Breast epithelium (tissue), 4 donors: ENCODE measurements around the gene HMHB1. TPM values are rescaled to one million over a fixed set of nuclear protein-coding genes. Genes with fewer than 3 reads are reported as not detected.
"Not testable (repeated sequence)": the region's sequence is repeated elsewhere in the genome, so short reads cannot be mapped to it uniquely, and the experiment has no call there.

Source experiments
- DNase-seq, 2 donors: peaks; one replicate each; pipeline ENCODE4 v3.0.0-alpha.2; 2019; ENCODE audit warnings: low spot score in 2 of 2
- H3K27ac ChIP-seq, 2 donors: fragments of 200-600 bp; sonication (generic) in 1 of 2; one replicate each; pipeline ENCODE4 v1.5.1; 2016 to 2019; ENCODE audit warnings: mild to moderate bottlenecking in 1 of 2
- H3K27me3 ChIP-seq, 2 donors: fragments of 200-600 bp; sonication (generic) in 1 of 2; one replicate each; pipeline versions ENCODE4 v1.5.1 to v1.6.0; 2017 to 2019; ENCODE audit warnings: control low read depth in 1 of 2, mild to moderate bottlenecking in 1 of 2
- H3K36me3 ChIP-seq: fragments of 200-600 bp; one replicate; pipeline ENCODE4 v1.5.1; 2019
- H3K4me1 ChIP-seq, 2 donors: fragments of 200-600 bp; sonication (generic); one replicate each; pipeline ENCODE4 v1.5.1; 2016 to 2019; ENCODE audit warnings: control low read depth in 1 of 2
- H3K4me3 ChIP-seq, 3 donors: fragments of 200-600 bp; sonication (generic); 1 replicate in 2 of 3; 2 replicates in 1 of 3; pipeline ENCODE4 v1.5.1; 2016 to 2019; ENCODE audit warnings: mild to moderate bottlenecking in 3 of 3, moderate library complexity in 2 of 3
- H3K9me3 ChIP-seq, 2 donors: fragments of 200-600 bp; sonication (generic) in 1 of 2; one replicate each; pipeline ENCODE4 v1.5.1; 2016 to 2019; ENCODE audit warnings: control low read depth in 1 of 2
- POLR2A ChIP-seq: fragments of 450-650 bp; IDR thresholded peaks from one replicate; pipeline ENCODE4 v1.6.1; 2016; ENCODE audit warnings: antibody characterized with exemption, mild to moderate bottlenecking, moderate library complexity
- POLR2AphosphoS5 ChIP-seq, 3 donors: sonication (generic); formaldehyde crosslinking; IDR thresholded peaks; one replicate each; pipeline ENCODE4 v1.6.1; 2017; ENCODE audit warnings: antibody characterized with exemption in 3 of 3
- intact Hi-C: fragments of 100-400 bp; cut with DNase I; formaldehyde crosslinking; loops from one replicate; pipeline ENCODE4 v1.15.1; 2023; ENCODE audit warnings: low total_unique reads
- total RNA-seq, 3 donors: library from RNA; depleted of rRNA; stranded (reverse); fragments of >200 nt; gene quantifications; one replicate each; pipeline ENCODE4 v1.1.0, GENCODE V29; 2016
- TF ChIP-seq, protein P1 (sequence below), 3 donors: fragments of 450-650 bp; IDR thresholded peaks; one replicate each; pipeline ENCODE4 v1.5.1; 2016 to 2017; ENCODE audit warnings: antibody characterized with exemption in 3 of 3, mild to moderate bottlenecking in 3 of 3, moderate library complexity in 3 of 3

HMHB1 gene
- total RNA-seq, 3 donors from 2014 or later, result not detected

DNA sequence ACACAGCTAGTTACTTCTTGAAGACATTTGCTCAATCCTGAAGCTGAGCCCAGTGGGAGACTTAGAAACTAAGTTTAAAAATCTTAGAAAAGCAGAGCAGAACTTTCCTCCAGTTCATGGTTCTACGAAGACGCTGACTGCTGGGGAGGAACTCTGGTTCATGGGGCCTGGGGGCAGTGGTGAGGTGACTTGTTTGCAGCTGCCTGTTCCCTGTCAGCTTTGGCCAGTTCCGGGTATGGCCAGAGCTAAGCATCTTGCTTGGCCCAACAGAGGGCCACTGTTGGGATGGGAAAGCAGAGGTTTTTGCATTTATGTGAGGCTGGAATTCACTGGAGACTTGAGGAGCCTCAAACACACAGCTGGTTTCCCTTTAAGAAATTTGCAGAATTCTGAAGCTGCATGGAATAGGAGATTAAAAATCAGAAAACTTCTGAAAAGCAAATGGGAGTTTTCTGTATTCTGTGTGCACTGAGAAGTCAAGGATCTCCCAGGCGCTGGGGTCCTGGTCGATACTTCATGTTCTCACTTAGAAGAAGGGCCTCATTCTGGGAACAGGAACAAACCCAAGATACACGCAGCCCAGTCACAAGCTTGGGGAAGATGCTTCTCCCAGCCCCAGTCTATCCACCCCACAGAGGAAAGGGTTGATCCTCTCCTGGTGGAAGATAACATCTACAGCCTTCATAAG is 10.6 kb upstream of the HMHB1 start:
- Histone ChIP-seq H3K9me3 (no peaks in the 10 kb centered on the region), H3K36me3 (no peaks in the 10 kb centered on the region), H3K4me3 (no peak overlapping the region), H3K27me3 (no peaks in the 10 kb centered on the region), H3K4me1 (no peaks in the 10 kb centered on the region), H3K27ac (no peak overlapping the region)
- TF ChIP-seq, protein P1, sequence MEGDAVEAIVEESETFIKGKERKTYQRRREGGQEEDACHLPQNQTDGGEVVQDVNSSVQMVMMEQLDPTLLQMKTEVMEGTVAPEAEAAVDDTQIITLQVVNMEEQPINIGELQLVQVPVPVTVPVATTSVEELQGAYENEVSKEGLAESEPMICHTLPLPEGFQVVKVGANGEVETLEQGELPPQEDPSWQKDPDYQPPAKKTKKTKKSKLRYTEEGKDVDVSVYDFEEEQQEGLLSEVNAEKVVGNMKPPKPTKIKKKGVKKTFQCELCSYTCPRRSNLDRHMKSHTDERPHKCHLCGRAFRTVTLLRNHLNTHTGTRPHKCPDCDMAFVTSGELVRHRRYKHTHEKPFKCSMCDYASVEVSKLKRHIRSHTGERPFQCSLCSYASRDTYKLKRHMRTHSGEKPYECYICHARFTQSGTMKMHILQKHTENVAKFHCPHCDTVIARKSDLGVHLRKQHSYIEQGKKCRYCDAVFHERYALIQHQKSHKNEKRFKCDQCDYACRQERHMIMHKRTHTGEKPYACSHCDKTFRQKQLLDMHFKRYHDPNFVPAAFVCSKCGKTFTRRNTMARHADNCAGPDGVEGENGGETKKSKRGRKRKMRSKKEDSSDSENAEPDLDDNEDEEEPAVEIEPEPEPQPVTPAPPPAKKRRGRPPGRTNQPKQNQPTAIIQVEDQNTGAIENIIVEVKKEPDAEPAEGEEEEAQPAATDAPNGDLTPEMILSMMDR (IDR thresholded peaks at IDR 0.05), result no peak
- TF ChIP-seq POLR2AphosphoS5 (IDR thresholded peaks at IDR 0.05) (no peak), POLR2A (no peak)
- intact Hi-C loops, result no loop called here
- no peak for DNase-seq

DNA sequence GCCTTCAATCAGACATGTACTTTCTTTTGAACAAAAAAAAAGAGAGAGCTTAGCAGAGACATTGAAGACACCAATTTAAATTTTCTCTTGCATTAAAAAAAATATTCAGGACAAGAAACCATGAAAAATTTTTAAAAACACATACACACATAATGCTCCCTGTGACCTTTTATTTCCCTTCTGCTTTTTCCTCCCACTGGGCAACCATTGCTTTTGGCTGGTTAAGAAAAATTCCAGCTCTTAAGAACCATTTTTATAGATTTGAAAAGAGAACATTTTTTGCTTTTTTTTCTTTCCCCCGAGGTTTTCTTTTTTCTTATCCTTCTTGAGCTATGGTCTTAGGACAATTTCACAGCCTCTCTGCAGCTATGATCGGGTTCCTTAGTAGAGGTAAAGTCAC is 6.1 kb upstream of the HMHB1 start:
- Histone ChIP-seq H3K4me1 (no peaks in the 10 kb centered on the region), H3K36me3 (no peaks in the 10 kb centered on the region), H3K4me3 (no peak overlapping the region), H3K9me3 (no peaks in the 10 kb centered on the region), H3K27me3 (no peaks in the 10 kb centered on the region), H3K27ac (no peak overlapping the region)
- no peak for DNase-seq
- TF ChIP-seq POLR2AphosphoS5 (IDR thresholded peaks at IDR 0.05) (no peak), POLR2A (no peak)
- TF ChIP-seq, protein P1 (IDR thresholded peaks at IDR 0.05), result no peak
- intact Hi-C loops, result no loop called here

DNA sequence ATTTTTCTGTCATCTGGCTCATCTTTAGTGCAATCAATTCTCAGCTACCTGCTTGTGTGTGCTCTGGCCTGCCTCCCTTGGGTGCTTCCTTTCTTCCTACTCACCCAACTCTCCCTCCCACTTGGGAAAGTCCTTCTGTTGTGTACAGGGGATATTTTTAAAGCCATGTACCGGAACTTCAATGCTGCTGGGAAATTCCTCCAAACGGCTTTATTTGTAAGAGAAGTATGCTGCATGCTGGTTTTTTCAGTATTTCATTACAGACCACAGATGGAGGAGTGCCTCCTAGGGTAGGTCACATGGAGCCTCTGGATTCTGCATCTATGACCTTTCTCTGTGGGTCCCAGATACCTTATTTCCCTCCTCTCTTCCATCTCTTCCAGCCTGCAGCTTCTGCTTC is 5.4 kb upstream of the HMHB1 start:
- intact Hi-C loops, result no loop called here
- Histone ChIP-seq H3K36me3 (no peaks in the 10 kb centered on the region), H3K27me3 (no peaks in the 10 kb centered on the region), H3K9me3 (no peaks in the 10 kb centered on the region), H3K27ac (no peak overlapping the region), H3K4me1 (no peaks in the 10 kb centered on the region), H3K4me3 (no peak overlapping the region)
- no peak for DNase-seq
- TF ChIP-seq, protein P1 (IDR thresholded peaks at IDR 0.05), result no peak
- TF ChIP-seq POLR2AphosphoS5 (IDR thresholded peaks at IDR 0.05) (no peak), POLR2A (no peak)

DNA sequence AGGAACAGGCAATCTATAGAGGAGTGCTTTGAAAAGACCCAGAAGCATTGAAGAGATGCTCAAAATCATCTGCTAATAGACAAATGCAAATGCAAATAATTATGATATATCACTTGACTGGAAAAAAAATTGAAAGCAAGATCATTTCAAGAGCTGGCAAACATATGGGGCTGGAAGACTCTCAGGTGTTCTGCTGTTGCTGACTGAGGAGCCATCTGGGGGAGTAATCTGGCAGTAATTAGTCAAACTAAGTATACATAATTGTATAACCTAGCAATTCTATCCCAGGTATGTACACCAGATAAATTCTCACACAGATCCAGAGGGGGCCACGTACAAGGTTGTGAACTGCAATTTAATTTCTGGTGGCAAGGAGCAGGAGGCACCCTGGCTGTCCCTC is 4.6 kb upstream of the HMHB1 start:
- Histone ChIP-seq H3K27me3 (no peaks in the 10 kb centered on the region), H3K9me3 (no peaks in the 10 kb centered on the region), H3K27ac (no peak overlapping the region), H3K4me1 (no peaks in the 10 kb centered on the region), H3K4me3 (no peak overlapping the region), H3K36me3 (no peaks in the 10 kb centered on the region)
- no peak for DNase-seq
- intact Hi-C loops, result no loop called here
- TF ChIP-seq, protein P1 (IDR thresholded peaks at IDR 0.05), result no peak

DNA sequence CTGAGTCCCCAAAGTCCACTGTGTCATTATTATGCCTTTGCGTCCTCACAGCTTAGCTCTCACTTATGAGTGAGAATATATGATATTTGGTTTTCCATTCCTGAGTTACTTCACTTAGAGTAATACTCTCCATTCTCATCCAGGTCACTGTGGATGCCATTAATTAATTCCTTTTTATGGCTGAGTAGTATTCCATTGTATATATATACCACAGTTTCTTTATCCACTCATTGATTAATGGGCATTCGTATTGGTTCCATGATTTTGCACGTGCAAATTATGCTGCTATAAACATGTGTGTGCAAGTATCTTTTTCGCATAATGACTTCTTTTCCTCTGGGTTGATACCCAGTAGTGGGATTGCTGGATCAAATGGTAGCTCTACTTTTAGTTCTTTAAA is 4.4 kb downstream of the HMHB1 start:
- H3K27me3 ChIP-seq, H3K27ac ChIP-seq, H3K4me3 ChIP-seq, H3K4me1 ChIP-seq, H3K36me3 ChIP-seq, DNase-seq, intact Hi-C loops, H3K9me3 ChIP-seq: not testable (repeated sequence)

DNA sequence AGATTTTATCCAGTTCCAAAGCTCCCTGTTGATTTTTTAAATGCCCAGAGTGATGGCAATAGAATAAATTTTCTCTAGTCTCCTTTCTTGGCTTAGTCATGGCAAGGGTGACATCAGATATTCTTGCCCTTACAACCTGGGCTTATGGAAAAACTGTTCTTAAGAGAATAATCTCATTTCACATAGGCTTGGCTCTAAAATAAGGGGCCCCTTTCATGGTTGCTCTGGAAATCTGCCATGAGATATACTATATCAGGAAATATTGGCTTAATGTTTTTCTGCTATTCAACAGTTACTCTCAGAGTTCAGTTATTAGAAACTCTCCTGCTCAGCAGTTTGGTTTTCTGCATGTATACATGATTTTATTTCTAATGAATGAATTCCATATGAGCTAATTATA is 7.8 kb downstream of the HMHB1 start:
- intact Hi-C loops, result no loop called here
- no peaks in the 10 kb centered on the region for H3K4me1 ChIP-seq
- H3K27me3 ChIP-seq, result no peaks in the 10 kb centered on the region
- no peaks in the 10 kb centered on the region for H3K9me3 ChIP-seq
- H3K27ac ChIP-seq, result no peak overlapping the region
- no peak for DNase-seq
- no peak overlapping the region for H3K4me3 ChIP-seq
- TF ChIP-seq, protein P1 (IDR thresholded peaks at IDR 0.05), result no peak
- no peak for TF ChIP-seq POLR2A
- no peak for TF ChIP-seq POLR2AphosphoS5 (IDR thresholded peaks at IDR 0.05)
- H3K36me3 ChIP-seq, result no peaks in the 10 kb centered on the region
